ENCODE results near the gene ABI1. TPM values are rescaled to one million over a fixed set of nuclear protein-coding genes. Genes with fewer than 3 reads are reported as not detected.

Gene ABI1
- polyA plus RNA-seq, 2 of the 4 experiments (the other 2 are of a cell fraction), result 35.8 to 67.6 TPM

GRCh38 chr10:26696786-26697162 is 164.0 kb downstream of the ABI1 start:
- FAIRE-seq (no peak), ATAC-seq (peak; percentile 1 to 23; a peak in 3 of 6 replicates)
- POLR2A ChIA-PET, result interaction anchor here (0.6 to 1.1 kb wide), 4 partner anchors 10 to 457 kb away, joined by 3 read pairs; partner anchors contain the start of genes ABI1 and YME1L1

More at GRCh38 chr10:26696786-26697162, 164.0 kb downstream of the ABI1 start:
- DNase-seq (ENCODE audit: low read depth in 1 of 2, low spot score in 1 of 2), result peak in 1 of 2 experiments; percentile 5
- peak overlapping the region; percentile 88 for H3K4me3 ChIP-seq
- TF ChIP-seq POLR2A (IDR thresholded peaks at IDR 0.05; ENCODE audit: low read length), result no peak
- TF ChIP-seq CEBPB (IDR thresholded peaks at IDR 0.05), result 0 out of 4 replicates have a peak, but pooled peaks of 1 of the 2 experiments have one; percentile 56
- TF ChIP-seq BCL3 (IDR thresholded peaks at IDR 0.05), result no peak
- TF ChIP-seq RCOR1 (IDR thresholded peaks at IDR 0.05; ENCODE audit: low read depth, low read length), result no peak
- no peak for TF ChIP-seq HEYL (CRISPR knock-in tag; IDR thresholded peaks at IDR 0.05)
- peaks cover 13% of the 10 kb centered on the region for H3K4me1 ChIP-seq
- no peaks in the 10 kb centered on the region for H3K9me3 ChIP-seq
- H3K27ac ChIP-seq, result peak overlapping the region; percentile 96 to 100
- peak overlapping the region; percentile 95 for H3K4me2 ChIP-seq
- CTCF ChIA-PET, result interaction anchor here (0.6 to 1.6 kb wide), 6 partner anchors 11 to 185 kb away, joined by 3 to 5 read pairs (median 4); no protein-coding TSS in a partner anchor
- 28% methylated on average over 11 of the region's 11 CpGs for WGBS (ENCODE audit: missing lambda C conversion rate)

Small RNA genes lying within 50 kb of the gene (small RNA-seq; reads per million reads assigned to genes)
- 0 reads per million in 6 experiments for gene RF00191
- gene RNU6-946P, result 0 to 0.86 (median 0) reads per million in 6 experiments

Other genes starting within 250 kb of the ABI1 start
- 24.2 and 24.8 TPM in 2 replicates for gene PDSS1, start 163.3 kb downstream of the ABI1 start, polyA plus RNA-seq (2011; rRNA removed)
- gene PDSS1, start 163.3 kb downstream of the ABI1 start, polyA plus RNA-seq (2017; fragmentation: RNase III; extraction: RNeasy Plus Mini Kit Qiagen cat#74134 plus additional on column Dnase treatment), result 14.3 to 18.4 TPM (median 14.9 TPM) in 3 replicates
- 3.3 and 4.1 TPM in 2 replicates for gene ANKRD26, start 239.5 kb upstream of the ABI1 start, polyA plus RNA-seq (2011; rRNA removed)
- gene ANKRD26, start 239.5 kb upstream of the ABI1 start, polyA plus RNA-seq (2017; fragmentation: RNase III; extraction: RNeasy Plus Mini Kit Qiagen cat#74134 plus additional on column Dnase treatment), result 4.0 to 4.3 TPM (median 4.0 TPM) in 3 replicates

All from A549 (cell line).